HG02678 (cell line): ENCODE measurements around the gene NOP16.
A peak's percentile ranks its signal among the peaks of the same experiment; 100 is the strongest.
"Not testable (repeated sequence)": the region's sequence is repeated elsewhere in the genome, so short reads cannot be mapped to it uniquely, and the experiment has no call there.

Experiments
- ATAC-seq: cut with Tn5 transposase; IDR thresholded peaks from one replicate; pipeline ENCODE4 v1.9.1; 2021; ENCODE audit warnings: mild to moderate bottlenecking, moderate library complexity; ENCODE audit not compliant: unreplicated experiment

NOP16 gene

DNA sequence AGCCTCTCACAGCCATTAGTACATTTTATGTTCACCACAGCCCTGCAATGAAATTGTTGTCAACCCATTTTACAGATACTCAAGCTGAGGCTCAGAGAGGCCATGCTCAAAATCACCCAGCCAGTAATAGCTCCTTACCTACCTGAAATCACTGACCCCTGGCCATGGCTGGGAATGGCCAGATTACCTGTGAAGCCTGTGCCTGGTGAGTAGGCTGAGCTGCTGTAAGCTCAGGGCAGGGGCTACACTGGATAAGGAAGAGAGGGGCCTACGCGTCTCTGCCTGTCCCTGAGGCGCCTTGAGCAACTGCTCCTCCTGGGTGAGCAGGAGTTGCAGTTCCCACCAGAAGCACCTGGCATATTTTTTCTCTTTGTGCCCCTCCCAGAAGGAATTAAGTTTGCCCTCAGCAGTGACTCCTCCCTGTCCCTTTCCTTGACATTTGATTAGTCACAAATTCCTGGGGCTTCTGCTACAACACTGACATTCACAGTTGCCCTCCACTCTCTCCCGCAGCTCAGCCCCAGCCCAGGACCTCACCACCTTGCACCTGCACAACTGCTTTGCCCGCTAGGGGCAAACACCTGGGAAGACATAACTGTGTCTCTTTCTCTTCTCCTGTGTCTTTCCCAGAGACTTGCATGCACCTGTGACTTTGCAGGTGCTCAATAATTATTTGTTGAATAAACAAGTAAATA is 22.2 kb upstream of the NOP16 start:
- ATAC-seq = no peak

DNA sequence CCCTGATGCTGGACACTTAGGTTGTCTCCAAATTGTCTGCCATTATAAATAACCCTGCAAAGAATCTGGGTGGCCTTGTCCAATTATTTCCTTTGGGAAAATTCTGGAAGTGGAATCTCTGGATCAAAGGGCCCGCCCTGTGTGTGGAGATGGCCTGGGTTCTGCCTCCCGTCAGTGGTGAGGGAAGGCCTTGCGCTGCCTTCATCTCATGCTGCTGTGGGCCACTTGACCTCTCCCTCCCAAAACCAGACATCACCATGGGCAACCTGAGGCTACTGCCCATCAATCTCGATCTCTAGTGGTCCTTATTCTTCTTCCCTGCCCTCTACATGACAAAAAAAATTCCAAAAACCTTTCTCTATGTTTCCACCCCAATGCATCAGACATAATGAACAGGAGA is 21.4 kb upstream of the NOP16 start:
- no peak for ATAC-seq

DNA sequence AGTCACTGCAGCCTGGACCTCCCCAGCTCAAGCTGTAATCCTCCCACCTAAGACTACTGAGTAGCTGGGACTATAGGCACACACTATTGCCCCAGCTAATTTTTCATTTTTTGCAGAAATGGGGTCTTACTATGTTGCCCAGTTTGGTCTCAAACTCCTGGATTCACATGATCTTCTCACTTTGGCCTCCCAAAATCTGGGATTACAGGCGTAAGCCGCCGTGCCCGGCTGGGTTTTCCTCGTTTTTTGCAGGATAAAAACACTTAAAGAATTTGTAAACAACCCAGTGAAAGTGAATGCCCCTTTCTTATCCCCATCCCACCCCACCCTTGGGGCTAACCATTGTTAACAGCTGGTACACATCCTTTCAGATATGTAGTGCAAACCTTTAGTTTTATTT is 20.2 kb upstream of the NOP16 start:
- no peak for ATAC-seq

DNA sequence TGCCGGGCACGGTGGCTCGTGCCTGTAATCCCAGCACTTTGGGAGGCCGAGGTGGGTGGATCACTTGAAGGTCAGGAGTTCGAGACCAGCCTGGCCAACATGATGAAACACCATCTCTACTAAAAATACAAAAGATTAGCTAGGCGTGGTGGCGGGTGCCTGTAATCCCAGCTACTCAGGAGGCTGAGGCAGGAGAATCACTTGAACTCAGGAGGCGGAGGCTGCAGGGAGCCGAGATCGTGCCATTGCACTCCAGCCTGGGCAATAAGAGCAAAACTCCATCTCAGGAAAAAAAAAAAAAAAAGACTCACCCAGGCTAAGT is 19.8 kb upstream of the NOP16 start:
- ATAC-seq = not testable (repeated sequence)

DNA sequence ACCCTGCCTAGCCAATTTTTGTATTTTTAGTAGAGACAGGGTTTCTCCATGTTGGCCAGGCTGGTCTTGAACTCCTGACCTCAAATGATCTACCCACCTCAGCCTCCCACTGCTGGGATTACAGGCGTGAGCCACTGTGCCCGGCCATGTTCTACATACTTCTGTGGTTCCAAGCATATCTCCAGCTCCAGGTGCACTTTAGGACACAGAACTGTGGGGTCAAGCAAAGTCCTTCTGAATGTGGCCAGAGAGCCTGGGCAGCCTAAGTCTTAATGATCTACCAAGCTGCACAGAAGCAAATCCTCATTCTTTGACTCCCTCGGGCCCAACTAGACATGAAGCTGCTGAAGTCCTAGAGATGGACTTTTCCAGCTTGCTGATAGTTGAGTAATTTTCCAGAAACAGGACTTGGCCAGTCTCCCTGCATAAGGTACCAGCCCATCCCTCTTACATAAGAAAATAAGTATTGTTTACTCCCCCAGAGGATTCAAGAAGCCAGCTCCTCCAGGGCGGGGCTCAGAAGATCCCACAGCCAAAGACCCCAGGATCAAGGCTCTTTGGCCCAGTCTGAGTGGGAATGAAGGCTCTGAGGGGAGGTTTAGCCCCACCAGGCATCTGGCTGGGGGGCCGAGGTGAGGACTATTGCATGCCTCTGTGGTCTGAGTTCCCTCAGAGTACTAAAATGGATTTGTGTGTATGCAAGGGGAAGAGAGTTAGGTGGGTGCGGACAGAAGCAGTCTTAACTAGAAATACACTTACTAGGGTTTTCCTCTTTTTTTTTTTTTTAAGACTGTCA is 19.3 kb upstream of the NOP16 start:
- no peak for ATAC-seq

DNA sequence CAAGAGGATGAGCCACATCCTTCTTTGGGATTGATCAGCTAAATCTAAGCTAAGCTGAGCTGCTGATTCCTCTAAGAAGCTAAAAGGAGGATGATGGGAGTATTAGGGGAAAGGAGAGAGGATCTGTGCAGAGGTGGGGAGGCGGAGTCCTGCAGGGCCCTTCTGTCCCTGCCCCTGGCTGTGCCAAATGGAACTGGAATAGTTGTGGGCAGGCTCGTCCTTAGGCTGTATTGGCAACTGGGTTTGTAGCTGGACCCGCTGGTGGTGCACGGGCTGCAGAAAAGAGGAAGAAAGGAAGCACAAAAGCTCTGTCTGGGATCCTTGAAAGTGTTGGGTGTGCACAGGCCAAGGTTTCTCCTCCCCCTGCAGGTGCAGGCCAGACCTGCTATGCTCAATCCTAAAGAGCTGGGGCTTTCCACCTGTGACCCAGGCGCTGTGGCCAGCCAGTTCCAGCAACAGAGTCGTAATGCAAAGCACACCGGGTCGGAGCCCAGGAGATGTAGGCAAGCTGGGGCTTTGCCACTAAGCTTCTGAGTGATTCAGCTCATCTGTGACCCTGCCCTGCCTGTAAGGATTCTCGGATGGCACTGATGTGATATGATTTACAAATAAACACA is 18.1 kb upstream of the NOP16 start:
- no peak for ATAC-seq

DNA sequence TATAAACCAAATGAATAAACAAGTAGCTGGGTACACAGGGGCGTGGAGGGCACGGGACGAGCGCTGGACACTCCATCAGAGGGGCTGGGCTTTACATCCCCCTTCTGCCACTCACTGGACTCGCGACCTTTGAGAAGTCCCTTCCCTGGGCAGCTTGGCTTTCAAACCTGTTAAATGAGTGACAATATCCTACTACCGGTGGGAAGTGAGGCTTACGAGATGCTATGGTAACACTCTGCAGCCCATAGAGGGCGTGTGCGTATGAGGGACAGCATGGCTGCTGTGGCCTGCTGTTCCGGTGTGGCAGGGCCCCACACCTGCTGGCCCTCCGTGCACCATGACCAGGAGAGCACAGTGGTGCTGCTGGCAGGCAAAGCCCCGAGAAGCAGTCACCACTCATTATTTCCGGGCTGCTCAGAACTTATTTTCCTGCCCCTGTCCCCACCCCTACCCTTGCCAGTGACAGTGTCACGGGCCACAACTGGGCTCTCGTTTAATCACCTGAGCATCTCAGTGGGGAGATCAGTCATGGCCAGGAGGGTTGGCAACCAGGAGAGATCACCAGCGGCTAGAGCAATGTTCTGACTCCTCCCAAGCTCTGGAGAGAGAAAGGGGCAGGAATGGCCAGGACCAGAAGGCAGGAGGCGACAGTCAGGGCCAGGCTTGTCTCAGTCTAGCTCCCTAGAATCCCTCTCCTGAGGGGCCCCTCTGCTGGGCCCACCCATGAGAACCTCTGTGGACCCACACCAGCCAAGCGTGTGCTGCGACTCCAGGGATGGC is 17.4 kb upstream of the NOP16 start:
- no peak for ATAC-seq

DNA sequence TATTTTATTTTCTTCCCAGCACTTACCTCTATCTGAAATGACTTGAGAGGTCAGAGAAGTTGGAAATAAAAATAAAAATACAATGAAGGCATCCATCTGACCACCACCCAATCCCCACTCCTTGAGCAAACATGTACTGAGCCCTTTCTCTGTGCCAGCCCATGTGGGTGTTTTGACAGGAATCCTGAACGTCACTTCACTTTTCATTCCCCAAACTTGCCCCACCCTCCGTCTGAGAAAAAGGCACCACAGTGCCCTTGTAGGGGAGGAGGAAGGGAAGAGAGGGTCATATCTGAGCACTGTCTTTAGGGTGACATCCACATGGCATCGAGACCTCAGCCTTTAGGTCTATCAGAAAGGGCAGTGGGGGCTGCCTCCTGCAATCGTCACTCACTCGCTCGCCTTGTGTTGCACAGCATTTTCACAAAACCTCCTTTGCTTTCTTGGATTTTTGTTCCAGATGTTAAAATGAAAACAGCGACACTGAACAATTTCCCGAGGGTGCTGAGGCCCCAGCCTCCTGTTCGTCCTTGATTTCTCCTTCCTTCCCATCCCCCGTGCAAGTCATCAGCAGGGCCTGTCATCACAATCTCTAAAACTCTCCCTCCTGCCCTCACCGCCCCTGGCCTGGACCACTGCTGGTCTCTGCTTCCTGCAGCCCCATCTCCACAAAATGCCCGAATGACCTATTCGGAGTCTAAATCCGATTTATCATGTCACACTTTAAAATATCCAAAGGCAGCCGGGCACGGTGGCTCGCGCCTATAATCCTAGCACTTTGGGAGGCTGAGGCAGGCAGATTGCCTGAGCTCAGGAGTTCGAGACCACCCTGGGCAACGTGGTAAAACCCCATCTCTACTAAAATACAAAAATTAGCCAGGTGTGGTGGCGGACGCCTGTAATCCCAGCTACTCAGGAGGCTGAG is 13.1 kb upstream of the NOP16 start:
- no peak for ATAC-seq

DNA sequence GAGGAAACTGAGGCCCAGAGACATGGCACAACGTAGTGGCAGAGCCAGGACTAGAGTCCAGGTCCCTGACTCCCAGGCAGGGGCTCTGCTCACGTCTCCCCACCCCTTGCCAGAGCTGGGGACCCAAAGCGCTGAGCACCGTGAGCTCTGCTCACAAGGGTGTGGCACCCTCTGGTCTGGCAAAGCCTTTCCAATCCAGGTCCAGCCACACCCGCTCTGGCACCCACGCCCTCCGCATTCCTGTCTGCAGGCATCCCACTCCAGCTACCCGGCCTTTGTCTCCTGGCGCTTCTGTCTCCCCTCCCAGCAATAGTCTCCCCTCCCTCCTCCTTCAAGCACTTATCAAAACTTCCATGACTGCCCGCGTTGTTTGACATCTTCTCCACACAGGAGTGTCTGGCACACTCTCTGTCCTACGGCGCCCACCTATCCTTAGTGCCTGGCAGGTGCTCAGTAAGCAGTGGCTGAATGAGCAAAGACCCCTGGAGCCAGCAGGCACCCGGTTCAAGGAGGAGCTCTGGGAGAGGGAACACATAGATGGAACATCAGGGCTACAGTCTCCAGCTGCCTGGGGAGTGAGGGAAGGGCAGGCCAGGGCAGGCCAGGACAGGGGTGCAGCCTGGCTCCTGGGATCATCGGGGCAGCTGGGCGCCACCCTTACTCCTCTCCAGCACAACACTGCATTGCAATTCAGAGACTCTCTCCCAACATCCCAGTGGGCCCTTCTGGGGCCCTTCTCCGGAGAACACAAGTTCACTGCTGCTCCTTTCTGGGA is 12.2 kb upstream of the NOP16 start:
- no peak for ATAC-seq

DNA sequence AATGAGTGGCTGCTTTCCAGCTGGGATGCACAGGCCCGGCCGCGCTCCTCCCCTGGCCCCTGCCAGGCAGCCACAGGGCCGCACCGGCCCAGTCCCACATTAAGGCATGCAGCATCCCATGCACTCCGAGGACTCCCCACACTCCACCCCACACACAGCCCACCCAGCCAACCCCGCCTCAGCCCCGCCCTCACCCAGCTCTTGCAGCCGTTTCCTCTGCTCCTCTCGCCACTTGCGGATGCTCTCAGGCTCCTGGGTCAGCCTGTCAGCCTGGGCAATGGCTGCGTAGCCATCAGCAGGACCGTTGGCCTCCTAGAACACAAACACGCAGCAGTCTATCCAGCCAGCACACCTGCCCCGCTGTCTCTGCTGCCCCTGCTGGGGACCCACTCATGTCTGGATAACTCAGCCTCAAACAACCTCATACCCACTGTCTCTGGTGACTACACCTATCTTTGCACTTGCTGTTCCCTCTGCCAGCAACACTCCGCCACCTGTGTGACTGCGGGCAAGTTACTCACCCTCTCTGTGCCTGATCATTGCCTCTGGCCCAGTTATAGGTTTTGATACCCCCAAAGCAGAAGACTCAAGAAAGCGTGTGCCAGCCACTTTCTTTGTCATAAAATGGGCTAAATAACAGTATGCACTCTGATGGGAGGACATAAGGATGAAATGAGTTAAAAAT is 9.5 kb upstream of the NOP16 start:
- ATAC-seq = no peak

DNA sequence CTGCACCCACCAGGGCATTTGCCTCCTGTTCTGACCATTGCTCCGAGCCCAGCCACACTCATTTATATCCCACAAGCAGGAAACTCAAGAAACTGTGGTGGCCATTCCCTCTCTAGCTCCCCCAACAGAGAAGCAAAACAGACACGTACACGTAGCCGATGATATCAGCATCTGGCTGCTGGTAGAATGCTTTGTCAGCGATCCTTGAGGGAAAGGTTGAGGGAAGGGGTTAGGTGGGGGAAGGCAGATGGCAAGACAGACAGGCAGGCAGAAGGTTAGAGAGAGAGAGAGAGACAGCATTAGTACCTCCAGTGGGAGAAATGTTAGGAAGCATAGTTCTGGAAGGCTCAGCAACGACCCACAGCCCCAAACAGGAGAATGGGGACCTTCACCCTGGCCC is 7.9 kb upstream of the NOP16 start:
- ATAC-seq = no peak

DNA sequence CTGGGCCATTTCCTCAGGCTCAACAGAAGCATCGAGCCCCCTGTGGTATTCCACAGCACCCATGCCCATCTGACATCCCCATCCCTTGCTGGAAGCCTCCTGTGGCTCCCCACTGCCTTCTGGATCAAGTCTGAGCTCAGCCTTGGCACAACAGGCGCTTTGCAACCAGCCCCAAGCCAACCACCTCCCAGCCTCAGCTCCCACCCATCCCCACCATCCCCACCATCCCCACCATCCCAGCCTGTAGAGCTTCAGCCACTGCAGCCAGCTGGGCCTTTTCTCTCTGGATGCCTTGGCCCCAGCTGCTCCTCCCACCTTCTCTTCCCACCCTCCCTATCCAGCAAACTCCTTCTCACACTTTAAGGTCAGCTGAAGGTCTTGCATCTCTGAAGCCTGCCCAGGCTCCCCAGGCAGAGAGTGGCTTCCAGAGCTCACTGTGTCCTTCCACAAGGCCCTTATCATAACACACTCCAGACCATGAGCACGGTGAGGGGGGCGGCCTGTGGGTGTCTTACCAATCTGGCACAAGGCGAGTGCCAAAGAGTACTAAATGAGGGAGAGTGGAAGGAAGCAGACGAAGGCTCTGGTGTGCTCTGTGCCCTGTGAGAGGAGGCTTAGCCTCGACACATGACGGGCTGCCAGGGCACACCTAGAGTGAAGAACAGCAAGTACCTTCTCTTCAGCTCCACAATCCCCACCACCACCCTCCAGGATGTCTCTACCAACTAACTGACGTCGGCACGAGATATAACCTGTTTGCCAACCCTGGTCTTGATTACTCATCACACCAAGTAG is 6.7 kb upstream of the NOP16 start:
- no peak for ATAC-seq

DNA sequence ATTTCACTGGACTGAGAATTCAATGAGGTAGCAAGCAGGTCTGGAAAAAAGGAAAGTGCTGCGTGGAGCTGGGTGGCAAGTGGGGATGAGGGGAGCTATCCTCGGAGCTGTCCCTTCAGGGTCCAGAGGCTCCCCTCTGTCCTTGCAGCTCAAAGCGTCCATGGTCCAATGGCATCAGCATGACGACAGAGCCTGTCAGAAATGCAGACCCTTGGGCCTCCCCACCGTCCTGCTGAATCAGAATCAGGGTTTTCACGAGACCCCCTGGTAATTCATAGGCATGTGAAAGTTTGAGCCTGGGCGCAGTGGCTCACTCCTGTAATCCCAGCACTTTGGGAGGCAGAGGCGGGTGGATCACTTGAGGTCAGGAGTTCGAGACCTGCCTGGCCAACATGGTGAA is 5.7 kb upstream of the NOP16 start:
- ATAC-seq = no peak

DNA sequence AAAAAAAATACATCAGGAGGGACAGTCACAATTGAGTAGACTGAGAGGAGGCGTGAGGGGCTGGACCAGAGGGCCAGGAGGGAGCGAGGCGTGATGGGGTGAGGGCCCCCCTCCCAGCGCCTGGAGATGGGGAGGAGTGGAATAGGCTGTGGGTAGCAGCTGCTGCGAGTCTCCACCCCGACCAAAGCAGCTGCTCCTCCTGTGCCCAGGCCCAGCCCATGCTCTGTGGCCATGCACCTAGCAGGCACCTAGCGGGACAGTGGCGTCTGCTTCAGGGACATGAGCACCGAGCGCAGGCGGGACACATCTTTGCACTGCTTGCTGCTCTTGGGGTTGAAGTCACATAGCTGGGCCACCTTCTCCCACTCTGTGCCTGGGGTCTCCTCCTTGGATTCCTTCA is 4.1 kb upstream of the NOP16 start:
- no peak for ATAC-seq

DNA sequence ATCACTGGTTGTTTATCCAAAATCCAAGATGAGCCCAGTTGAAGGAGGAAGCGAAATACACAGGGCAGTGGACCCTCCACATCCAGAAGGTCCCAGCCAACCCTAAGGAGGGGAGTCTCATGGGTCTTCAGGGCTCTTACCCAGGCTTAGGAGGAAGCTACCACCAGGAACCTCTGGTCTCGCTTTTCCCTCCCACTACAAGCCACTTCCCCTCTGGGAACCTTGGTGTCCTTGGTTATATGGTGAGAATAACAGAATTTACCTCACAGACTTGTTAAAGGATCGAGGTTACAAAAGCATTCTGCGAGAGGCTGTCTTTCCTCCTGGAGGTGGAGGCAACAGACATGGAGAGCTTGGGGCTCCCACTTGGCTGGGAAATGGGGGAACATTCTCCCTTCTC is 3.6 kb upstream of the NOP16 start:
- no peak for ATAC-seq

DNA sequence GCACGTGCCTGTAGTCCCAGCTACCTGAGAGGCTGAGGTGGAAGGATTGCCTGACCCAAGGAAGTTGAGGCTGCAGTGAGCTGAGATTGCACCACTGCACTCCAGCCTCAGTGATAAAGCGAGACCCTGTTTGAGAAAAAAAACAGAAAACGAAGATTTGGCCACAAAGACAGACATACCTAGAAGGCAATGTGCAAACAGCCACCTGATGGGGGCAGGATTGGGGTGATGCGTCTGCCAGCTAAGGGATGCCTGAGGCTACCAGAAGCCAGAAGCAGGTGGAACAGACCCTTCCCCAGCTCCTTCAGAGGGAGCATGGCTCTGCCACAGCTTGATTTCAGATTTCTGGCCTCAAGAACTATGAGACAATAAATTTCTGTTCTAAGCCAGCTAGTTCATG is 3.1 kb upstream of the NOP16 start:
- no peak for ATAC-seq

DNA sequence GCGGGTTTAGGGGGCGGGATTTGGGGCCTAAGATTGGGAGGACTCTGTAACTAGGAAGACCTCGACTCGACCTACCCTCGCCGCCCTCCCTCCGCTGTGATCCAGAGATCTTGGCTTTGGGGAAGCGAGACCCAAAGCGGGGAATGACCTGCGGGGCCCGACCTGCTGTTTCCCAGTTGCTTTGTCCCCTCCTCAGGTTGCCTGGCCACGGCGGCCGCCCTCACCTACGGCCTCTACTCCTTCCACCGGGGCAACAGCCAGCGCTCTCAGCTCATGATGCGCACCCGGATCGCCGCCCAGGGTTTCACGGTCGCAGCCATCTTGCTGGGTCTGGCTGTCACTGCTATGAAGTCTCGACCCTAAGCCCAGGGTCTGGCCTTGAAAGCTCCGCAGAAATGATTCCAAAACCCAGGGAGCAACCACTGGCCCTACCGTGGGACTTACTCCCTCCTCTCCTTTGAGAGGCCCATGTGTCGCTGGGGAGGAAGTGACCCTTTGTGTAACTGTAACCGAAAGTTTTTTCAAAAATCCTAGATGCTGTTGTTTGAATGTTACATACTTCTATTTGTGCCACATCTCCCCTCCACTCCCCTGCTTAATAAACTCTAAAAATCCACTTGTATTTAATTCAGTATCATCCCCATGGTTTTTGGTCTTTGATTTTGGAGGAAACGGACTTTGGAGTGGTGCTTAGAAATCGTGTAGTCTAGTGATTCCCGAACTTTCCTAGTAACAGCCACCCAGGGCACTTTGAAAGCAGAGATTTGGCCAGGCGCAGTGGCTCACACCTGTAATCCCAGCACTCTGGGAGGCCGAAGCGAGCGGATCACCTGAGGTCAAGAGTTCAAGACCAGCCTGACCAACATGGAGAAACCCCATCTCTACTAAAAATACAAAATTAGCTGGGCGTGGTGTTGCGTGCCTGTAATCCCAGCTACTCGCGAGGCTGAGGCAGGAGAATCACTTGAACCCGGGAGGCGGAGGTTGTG is 1.0 kb upstream of the NOP16 start:
- ATAC-seq = peak; percentile 30
